ENCODE results near the gene PPP2R5E. TPM values are rescaled to one million over a fixed set of nuclear protein-coding genes. Genes with fewer than 3 reads are reported as not detected.

The PPP2R5E gene
- total and polyA plus RNA-seq, 10 of the 15 experiments (the other 5 are each of a cell fraction or from before 2014, with no cell fraction given) = 11.4 to 56.2 (median 22.7) TPM

DNA sequence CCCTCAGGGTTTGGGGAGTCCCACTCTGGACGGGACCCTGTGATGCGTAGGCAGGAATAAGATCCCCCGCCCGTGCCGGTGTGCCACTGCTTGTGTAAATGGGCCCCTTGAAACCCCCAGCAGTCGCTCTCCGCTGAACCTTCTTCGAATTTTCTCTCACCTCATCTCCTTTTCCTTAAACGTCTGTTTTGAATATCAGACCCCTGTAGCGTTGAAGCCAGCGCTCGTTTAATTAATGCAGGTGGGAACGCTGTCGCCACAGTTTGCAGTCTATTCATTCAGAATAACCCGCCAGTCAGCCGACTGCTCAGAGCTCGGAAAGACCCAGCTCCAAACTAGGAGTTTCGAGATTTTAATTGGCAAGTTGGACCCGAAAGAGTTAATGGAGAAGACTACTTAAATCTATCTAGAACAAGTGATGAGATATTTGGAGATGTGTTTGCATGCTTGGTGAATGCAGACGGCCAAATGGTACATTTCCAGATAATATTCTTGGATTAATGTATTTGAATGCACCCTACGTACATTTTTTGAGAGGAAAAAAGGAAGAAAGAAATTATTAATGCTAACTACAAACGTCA, 739 bp upstream of the PPP2R5E start (continued):
- TF ChIP-seq RAD21 (IDR thresholded peaks at IDR 0.05; ENCODE audit: insufficient read depth, low read depth, low read length) (no peak), NRF1 (conservative IDR thresholded peaks at IDR 0.05; ENCODE audit: low read depth, low read length) (no peak), EGR1 (IDR thresholded peaks at IDR 0.05; ENCODE audit: borderline replicate concordance in 1 of 2, low read depth in 2 of 2, low read length in 2 of 2) (0 out of 3 replicates have a peak, but pooled peaks of 1 of the 2 experiments have one; percentile 16), RB1 (IDR thresholded peaks at IDR 0.05; ENCODE audit: borderline replicate concordance) (peak; percentile 2; the same call in 1 of the 2 replicates)
- TF ChIP-seq, protein P1, sequence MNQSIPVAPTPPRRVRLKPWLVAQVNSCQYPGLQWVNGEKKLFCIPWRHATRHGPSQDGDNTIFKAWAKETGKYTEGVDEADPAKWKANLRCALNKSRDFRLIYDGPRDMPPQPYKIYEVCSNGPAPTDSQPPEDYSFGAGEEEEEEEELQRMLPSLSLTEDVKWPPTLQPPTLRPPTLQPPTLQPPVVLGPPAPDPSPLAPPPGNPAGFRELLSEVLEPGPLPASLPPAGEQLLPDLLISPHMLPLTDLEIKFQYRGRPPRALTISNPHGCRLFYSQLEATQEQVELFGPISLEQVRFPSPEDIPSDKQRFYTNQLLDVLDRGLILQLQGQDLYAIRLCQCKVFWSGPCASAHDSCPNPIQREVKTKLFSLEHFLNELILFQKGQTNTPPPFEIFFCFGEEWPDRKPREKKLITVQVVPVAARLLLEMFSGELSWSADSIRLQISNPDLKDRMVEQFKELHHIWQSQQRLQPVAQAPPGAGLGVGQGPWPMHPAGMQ (IDR thresholded peaks at IDR 0.05; ENCODE audit: borderline replicate concordance) = no peak

DNA sequence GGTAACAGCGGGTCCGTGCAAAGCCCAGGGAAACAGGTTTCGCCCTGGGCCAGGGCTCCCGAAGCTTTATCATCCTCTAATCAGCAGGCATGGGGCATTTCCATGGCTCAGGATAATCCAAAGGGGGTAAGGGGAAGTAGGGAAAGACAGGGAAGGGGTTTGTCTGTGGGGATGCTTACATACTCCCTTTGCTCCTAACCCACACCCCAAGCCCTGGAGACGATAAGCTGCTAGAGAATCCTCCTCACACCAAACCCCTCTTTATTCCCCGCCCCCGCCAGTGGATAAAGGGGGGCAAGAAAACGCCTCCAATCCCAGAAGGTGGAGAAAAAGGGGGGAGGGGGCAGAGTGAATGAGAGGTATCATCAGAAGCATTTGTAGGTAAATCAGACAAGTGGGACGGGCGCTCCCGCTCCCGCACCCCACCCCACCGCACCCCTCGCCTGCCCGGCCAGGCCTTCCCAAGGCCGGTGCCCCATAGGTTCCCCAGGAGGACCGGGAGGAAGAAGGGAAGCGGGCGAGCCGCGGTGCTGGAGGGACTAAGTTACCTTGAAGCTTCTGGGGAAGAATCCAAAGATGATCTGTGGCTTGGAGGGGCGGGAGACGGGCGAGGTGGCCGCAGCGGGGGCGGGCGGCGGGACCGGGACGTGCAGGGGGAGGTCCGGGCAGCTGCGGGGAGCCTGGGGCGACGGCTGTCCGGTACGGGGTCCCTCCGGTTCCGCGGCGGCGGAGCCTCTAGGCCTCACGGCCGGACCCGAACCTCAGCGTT, 762 bp downstream of the PPP2R5E start:
- DNase-seq (ENCODE audit: low read depth, low spot score) (no peak), FAIRE-seq (no peak), ATAC-seq (peak; percentile 22)
- 1% methylated on average over 24 of the region's 46 CpGs for WGBS (ENCODE audit: insufficient coverage, insufficient replicate concordance, low lambda C conversion rate, missing lambda C conversion rate)
- RAD21 ChIA-PET (ENCODE audit: unreplicated experiment) = interaction anchor here (0.6 to 5.1 kb wide), 20 partner anchors 30 to 1776 kb away, joined by 3 to 64 read pairs (median 10); partner anchors contain the start of gene WDR89
- H3K79me2 ChIP-seq (ENCODE audit: control insufficient read depth, insufficient read depth, low read length) = peaks cover 52% of the 10 kb centered on the region
- H3K27me3 ChIP-seq (replicated peaks in 1 of 2; ENCODE audit: control insufficient read depth in 2 of 2, insufficient read depth in 2 of 2, low read length in 1 of 2) = no peaks in the 10 kb centered on the region
- no peaks in the 10 kb centered on the region for H3K9me3 ChIP-seq (replicated peaks; ENCODE audit: control insufficient read depth, insufficient read depth, low read length)
- SMC1A ChIA-PET (ENCODE audit: uncharacterized antibody, unreplicated experiment) = interaction anchor here (0.6 to 5.3 kb wide), 16 partner anchors 10 to 228 kb away, joined by 3 to 25 read pairs (median 6); no protein-coding TSS in a partner anchor
- H3K9ac ChIP-seq (ENCODE audit: control insufficient read depth, insufficient read depth, low read length) = peak overlapping the region; percentile 88
- no peaks in the 10 kb centered on the region for H4K20me1 ChIP-seq (ENCODE audit: control insufficient read depth, insufficient read depth)
- H3K4me3 ChIP-seq = peak overlapping the region; percentile 99
- in situ Hi-C loops (cut with MboI) = no loop called here
- H3K4me1 ChIP-seq (ENCODE audit: control insufficient read depth, insufficient read depth, low read length) = no peaks in the 10 kb centered on the region
- POLR2A ChIA-PET = interaction anchor here (0.7 to 2.7 kb wide), 11 partner anchors 13 to 118 kb away, joined by 3 to 16 read pairs (median 4); partner anchors contain the start of gene WDR89
- H3K36me3 ChIP-seq (ENCODE audit: control insufficient read depth in 2 of 2, insufficient read depth in 2 of 2, low read length in 1 of 2) = peaks cover 2 to 13% of the 10 kb centered on the region in 2 experiments; a peak in 3 of 4 replicates
- no TSS peak for BruUV-seq (replicated peaks)
- TF ChIP-seq IKZF2 (IDR thresholded peaks at IDR 0.05) (peak in 1 of 2 experiments; percentile 8; a peak in 1 of 4 replicates), EGR1 (IDR thresholded peaks at IDR 0.05; ENCODE audit: borderline replicate concordance in 1 of 2, low read depth in 2 of 2, low read length in 2 of 2) (peak in 1 of 2 experiments; percentile 48; a peak in 1 of 3 replicates), CBX5 (IDR thresholded peaks at IDR 0.05; ENCODE audit: low read depth) (no peak), EED (IDR thresholded peaks at IDR 0.05; ENCODE audit: low read depth) (0 out of 2 replicates have a peak, but pooled peaks have one; percentile 21)
- peak overlapping the region; percentile 86 for H3K4me2 ChIP-seq (ENCODE audit: control insufficient read depth, insufficient read depth)
- peak overlapping the region; percentile 77 for H2AFZ ChIP-seq (ENCODE audit: control insufficient read depth, low read depth, low read length)
- CTCF ChIA-PET = interaction anchor here (0.6 to 3.3 kb wide), 9 partner anchors 20 to 155 kb away, joined by 3 to 31 read pairs (median 5); no protein-coding TSS in a partner anchor
- intact Hi-C loops (cut with micrococcal nuclease; ENCODE audit: unreplicated experiment) = loop anchor here (2.0 to 10.0 kb wide), 5 partner anchors 70 to 205 kb away; partner anchors contain the start of gene WDR89
- peak overlapping the region; percentile 76 for H3K27ac ChIP-seq (ENCODE audit: control insufficient read depth, insufficient read depth)

All from GM12878 (cell line).